Activated T-cell treated with anti-CD3 and anti-CD28 coated beads, Interleukin-2, amount 50 U/mL, for 24 hours (primary cell): Measurements from ENCODE around the gene CADPS2.

Experiments
- DNase-seq: peaks from one replicate; pipeline ENCODE4 v3.0.0-alpha.2; 2020
- H3K27ac Mint-ChIP-seq: 2 replicates; pipeline ENCODE4 v1.8.0; 2020; ENCODE audit warnings: mild to moderate bottlenecking, mixed read lengths
- H3K27me3 Mint-ChIP-seq: 2 replicates; pipeline ENCODE4 v1.8.0; 2020; ENCODE audit warnings: mixed read lengths
- H3K36me3 Mint-ChIP-seq: 2 replicates; pipeline ENCODE4 v1.8.0; 2020; ENCODE audit warnings: low read depth, mixed read lengths
- H3K4me1 Mint-ChIP-seq: 2 replicates; pipeline ENCODE4 v1.8.0; 2020; ENCODE audit warnings: low read depth, mixed read lengths
- H3K4me3 Mint-ChIP-seq: 2 replicates; pipeline ENCODE4 v1.8.0; 2020; ENCODE audit warnings: mild to moderate bottlenecking, moderate library complexity, mixed read lengths
- H3K9me3 Mint-ChIP-seq: 2 replicates; pipeline ENCODE4 v1.8.0; 2020; ENCODE audit warnings: mixed read lengths

CADPS2 gene

GRCh38 chr7:122532406-122533269, 353.6 kb downstream of the CADPS2 start:
- H3K4me3 Mint-ChIP-seq = no peak overlapping the region
- H3K9me3 Mint-ChIP-seq = no peaks in the 10 kb centered on the region
- no peak overlapping the region for H3K27ac Mint-ChIP-seq
- H3K27me3 Mint-ChIP-seq = no peaks in the 10 kb centered on the region
- no peaks in the 10 kb centered on the region for H3K4me1 Mint-ChIP-seq
- no peak for DNase-seq
- H3K36me3 Mint-ChIP-seq = no peaks in the 10 kb centered on the region

DNA sequence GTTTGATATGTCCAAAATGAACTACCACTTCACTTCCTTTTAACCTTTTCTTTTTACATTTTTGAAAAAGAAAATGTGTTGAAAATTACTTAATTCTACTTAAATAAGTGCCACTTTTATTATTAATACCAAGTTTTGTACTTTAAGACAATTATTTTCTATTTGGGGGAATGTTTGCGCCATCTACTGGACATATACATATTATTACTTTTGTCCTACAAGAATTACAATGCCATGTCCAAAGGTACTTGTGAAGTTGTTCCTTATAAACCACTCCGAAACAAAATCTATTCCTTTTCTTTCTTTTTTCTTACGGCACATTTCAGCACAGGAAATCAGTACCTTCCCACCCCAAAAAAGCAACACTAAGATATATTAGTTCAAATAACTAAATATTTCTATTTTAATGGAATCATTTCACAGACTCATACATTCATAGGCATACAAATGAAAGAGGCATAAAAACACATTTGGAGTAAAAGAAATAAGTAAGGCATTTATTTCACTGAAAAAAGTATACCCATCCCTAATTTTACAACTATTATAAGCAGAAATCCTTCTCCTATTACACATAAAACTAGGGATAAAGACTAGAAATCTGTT, 357.3 kb downstream of the CADPS2 start:
- H3K9me3 Mint-ChIP-seq = no peaks in the 10 kb centered on the region
- H3K27ac Mint-ChIP-seq = no peak overlapping the region
- H3K27me3 Mint-ChIP-seq = no peaks in the 10 kb centered on the region
- H3K4me1 Mint-ChIP-seq = no peaks in the 10 kb centered on the region
- H3K4me3 Mint-ChIP-seq = no peak overlapping the region
- no peaks in the 10 kb centered on the region for H3K36me3 Mint-ChIP-seq
- no peak for DNase-seq

DNA sequence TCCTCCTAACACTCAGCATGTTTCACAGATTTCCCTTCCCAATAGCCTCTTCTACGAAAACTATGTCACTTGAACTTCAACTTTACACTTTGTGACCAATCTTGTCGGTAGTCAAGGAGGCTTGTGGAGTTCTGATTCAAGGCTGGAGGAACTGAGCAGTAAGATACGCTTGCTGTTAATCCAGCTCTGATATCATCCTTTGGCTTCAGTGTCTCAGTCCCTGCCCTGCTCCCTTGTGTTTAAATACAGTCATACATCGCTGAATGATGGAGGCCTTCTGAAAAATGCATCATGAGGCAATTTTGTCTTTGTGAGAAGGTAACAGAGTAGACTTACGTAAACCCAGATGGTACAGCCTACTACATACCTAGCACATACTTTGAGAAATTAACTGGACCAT, 360.9 kb downstream of the CADPS2 start:
- H3K27me3 Mint-ChIP-seq = no peaks in the 10 kb centered on the region
- DNase-seq = no peak
- no peaks in the 10 kb centered on the region for H3K36me3 Mint-ChIP-seq
- H3K9me3 Mint-ChIP-seq = no peaks in the 10 kb centered on the region
- no peaks in the 10 kb centered on the region for H3K4me1 Mint-ChIP-seq
- no peak overlapping the region for H3K4me3 Mint-ChIP-seq
- H3K27ac Mint-ChIP-seq = no peak overlapping the region

DNA sequence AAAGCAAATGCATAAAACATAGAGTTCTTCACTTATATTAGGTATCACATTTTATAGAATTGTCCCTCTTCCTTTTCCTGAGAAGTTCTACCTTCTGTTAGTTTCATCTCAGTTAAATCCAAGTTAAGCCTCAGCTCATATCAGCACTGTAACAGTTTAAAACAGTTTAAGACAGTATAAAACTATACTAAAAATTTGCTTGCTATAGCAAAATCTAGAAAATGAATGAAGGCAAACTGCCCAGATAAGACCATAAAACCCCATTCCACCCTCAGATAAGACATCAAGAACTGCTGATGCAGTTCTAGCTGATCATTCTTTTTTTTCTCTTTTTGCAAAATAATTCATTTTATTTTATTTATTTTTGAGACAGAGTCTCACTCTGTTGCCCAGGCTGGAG, 364.5 kb downstream of the CADPS2 start:
- no peak overlapping the region for H3K27ac Mint-ChIP-seq
- no peaks in the 10 kb centered on the region for H3K9me3 Mint-ChIP-seq
- no peak overlapping the region for H3K4me3 Mint-ChIP-seq
- H3K4me1 Mint-ChIP-seq = no peaks in the 10 kb centered on the region
- no peak for DNase-seq
- H3K27me3 Mint-ChIP-seq = no peaks in the 10 kb centered on the region
- H3K36me3 Mint-ChIP-seq = no peaks in the 10 kb centered on the region

- Mint-ChIP-seq H3K4me1 (no peaks in the 10 kb centered on the region), H3K36me3 (no peaks in the 10 kb centered on the region), H3K27me3 (no peaks in the 10 kb centered on the region), H3K27ac (no peak overlapping the region), H3K9me3 (no peaks in the 10 kb centered on the region), H3K4me3 (no peak overlapping the region)
- DNase-seq = no peak
Measured at GRCh38 chr7:122520971-122521555, 365.2 kb downstream of the CADPS2 start.

DNA sequence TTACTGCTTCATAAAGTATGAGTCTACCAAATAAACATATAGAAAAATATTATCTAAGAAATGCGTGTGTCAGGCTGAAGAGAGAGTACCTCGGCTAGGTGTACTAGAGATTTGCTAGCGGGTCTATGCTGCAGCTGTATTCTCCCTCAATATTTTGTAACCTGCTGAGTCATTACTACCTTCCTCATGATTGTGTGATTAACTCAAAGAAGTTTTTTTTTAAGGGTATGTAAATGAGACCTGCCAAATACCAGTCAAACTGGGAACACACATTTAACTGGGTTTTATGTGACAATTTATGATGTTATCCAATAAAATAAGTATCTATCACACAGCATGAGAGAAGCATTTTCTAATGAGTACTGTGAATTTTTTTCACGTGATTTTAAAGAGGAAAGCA, 367.8 kb downstream of the CADPS2 start:
- no peak overlapping the region for H3K4me3 Mint-ChIP-seq
- H3K9me3 Mint-ChIP-seq = no peaks in the 10 kb centered on the region
- H3K27me3 Mint-ChIP-seq = no peaks in the 10 kb centered on the region
- no peak overlapping the region for H3K27ac Mint-ChIP-seq
- no peak for DNase-seq
- H3K36me3 Mint-ChIP-seq = no peaks in the 10 kb centered on the region
- H3K4me1 Mint-ChIP-seq = no peaks in the 10 kb centered on the region

- Mint-ChIP-seq H3K9me3 (no peaks in the 10 kb centered on the region), H3K4me3 (no peak overlapping the region), H3K4me1 (no peaks in the 10 kb centered on the region), H3K27ac (no peak overlapping the region), H3K27me3 (no peaks in the 10 kb centered on the region), H3K36me3 (no peaks in the 10 kb centered on the region)
- no peak for DNase-seq
Measured at GRCh38 chr7:122517576-122517975, 368.7 kb downstream of the CADPS2 start.

- Mint-ChIP-seq H3K27ac (no peak overlapping the region), H3K36me3 (no peaks in the 10 kb centered on the region), H3K27me3 (no peaks in the 10 kb centered on the region), H3K4me1 (no peaks in the 10 kb centered on the region), H3K4me3 (no peak overlapping the region), H3K9me3 (no peaks in the 10 kb centered on the region)
- no peak for DNase-seq
Measured at GRCh38 chr7:122515404-122515803, 370.9 kb downstream of the CADPS2 start.

DNA sequence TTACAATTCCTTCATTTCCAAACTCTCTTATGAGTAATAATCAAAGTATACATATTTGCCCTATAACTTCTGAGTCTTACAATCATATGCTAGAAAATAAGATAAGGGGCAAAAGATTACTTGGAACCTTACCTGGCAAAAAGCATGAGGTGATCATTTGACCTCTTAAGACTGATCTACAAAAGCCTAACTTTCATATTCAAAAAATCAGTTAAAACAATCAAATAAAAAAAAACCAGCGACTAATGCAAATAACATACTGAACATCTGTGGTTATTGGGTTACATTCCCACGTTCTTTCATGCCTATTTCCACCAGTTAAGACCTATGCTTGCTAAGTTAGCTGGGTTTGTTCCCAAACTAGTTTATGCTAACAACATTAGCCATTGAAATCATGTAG, 375.0 kb downstream of the CADPS2 start:
- Mint-ChIP-seq H3K9me3 (no peaks in the 10 kb centered on the region), H3K4me3 (no peak overlapping the region), H3K4me1 (no peaks in the 10 kb centered on the region), H3K27me3 (no peaks in the 10 kb centered on the region), H3K27ac (no peak overlapping the region), H3K36me3 (no peaks in the 10 kb centered on the region)
- DNase-seq = no peak

GRCh38 chr7:122507591-122507990, 378.7 kb downstream of the CADPS2 start:
- no peaks in the 10 kb centered on the region for H3K4me1 Mint-ChIP-seq
- H3K36me3 Mint-ChIP-seq = no peaks in the 10 kb centered on the region
- no peaks in the 10 kb centered on the region for H3K27me3 Mint-ChIP-seq
- H3K9me3 Mint-ChIP-seq = no peaks in the 10 kb centered on the region
- no peak for DNase-seq
- H3K4me3 Mint-ChIP-seq = no peak overlapping the region
- no peak overlapping the region for H3K27ac Mint-ChIP-seq

GRCh38 chr7:122492007-122492406, 394.3 kb downstream of the CADPS2 start:
- no peaks in the 10 kb centered on the region for H3K4me1 Mint-ChIP-seq
- H3K9me3 Mint-ChIP-seq = no peaks in the 10 kb centered on the region
- no peak overlapping the region for H3K27ac Mint-ChIP-seq
- H3K27me3 Mint-ChIP-seq = no peaks in the 10 kb centered on the region
- no peak overlapping the region for H3K4me3 Mint-ChIP-seq
- DNase-seq = no peak
- H3K36me3 Mint-ChIP-seq = no peaks in the 10 kb centered on the region

DNA sequence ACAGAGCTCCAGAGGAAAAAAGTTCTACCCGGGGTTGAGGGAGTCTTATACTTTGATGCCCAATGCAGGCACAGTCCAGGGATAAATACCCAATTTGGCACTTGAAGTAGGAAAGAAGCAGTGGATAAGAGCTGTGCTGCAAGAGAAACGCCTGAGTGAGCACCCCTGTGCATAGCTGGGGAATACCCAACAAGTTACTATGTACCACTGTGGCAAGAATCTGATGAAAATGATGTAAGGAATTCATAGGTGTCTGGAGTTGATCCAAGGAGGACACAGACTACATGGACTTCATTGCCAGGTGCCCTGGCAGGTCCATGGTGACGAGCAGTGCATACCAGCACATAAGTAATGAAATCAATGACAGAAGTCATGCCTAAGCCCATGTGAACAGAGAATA, 398.0 kb downstream of the CADPS2 start:
- Mint-ChIP-seq H3K36me3 (no peaks in the 10 kb centered on the region), H3K4me3 (no peak overlapping the region), H3K4me1 (no peaks in the 10 kb centered on the region), H3K27ac (no peak overlapping the region), H3K9me3 (peaks cover 3% of the 10 kb centered on the region), H3K27me3 (no peaks in the 10 kb centered on the region)
- no peak for DNase-seq

DNA sequence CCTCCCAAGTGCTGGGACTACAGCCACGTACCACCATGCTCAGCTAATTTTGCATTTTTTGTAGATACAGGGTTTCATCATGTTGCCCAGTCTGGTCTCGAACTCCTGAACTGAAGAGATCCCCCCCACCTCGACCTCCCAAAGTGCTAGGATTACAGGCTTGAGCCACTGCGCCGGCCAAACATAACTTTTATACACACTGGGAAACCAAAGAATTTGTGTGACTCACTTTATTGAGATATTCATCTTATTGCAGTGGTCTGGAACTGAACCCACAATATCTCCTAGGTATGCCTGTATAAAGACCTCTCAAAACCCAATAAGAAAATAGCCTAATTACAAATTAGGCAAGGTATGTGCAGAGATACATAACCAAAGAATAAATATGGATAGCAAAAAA, 399.1 kb downstream of the CADPS2 start:
- no peaks in the 10 kb centered on the region for H3K4me1 Mint-ChIP-seq
- DNase-seq = no peak
- no peaks in the 10 kb centered on the region for H3K36me3 Mint-ChIP-seq
- H3K4me3 Mint-ChIP-seq = no peak overlapping the region
- H3K27ac Mint-ChIP-seq = no peak overlapping the region
- no peaks in the 10 kb centered on the region for H3K27me3 Mint-ChIP-seq
- H3K9me3 Mint-ChIP-seq = peaks cover 3% of the 10 kb centered on the region

- H3K9me3 Mint-ChIP-seq = peaks cover 3% of the 10 kb centered on the region
- no peak overlapping the region for H3K4me3 Mint-ChIP-seq
- no peak overlapping the region for H3K27ac Mint-ChIP-seq
- no peaks in the 10 kb centered on the region for H3K4me1 Mint-ChIP-seq
- no peaks in the 10 kb centered on the region for H3K27me3 Mint-ChIP-seq
- no peaks in the 10 kb centered on the region for H3K36me3 Mint-ChIP-seq
- DNase-seq = no peak
Measured at GRCh38 chr7:122485856-122486255, 400.4 kb downstream of the CADPS2 start.

GRCh38 chr7:122482212-122482611, 404.0 kb downstream of the CADPS2 start:
- no peak for DNase-seq
- Mint-ChIP-seq H3K4me1 (no peaks in the 10 kb centered on the region), H3K27ac (no peak overlapping the region), H3K27me3 (no peaks in the 10 kb centered on the region), H3K4me3 (no peak overlapping the region), H3K36me3 (no peaks in the 10 kb centered on the region), H3K9me3 (peaks cover 3% of the 10 kb centered on the region)
